ENCODE data around the gene KLHL29. TPM values are rescaled to one million over a fixed set of nuclear protein-coding genes. Genes with fewer than 3 reads are reported as not detected.

Gene KLHL29
- total RNA-seq, 2 experiments from 2014 or later: 0.23 to 0.66 TPM

GRCh38 chr2:23597687-23598086 lies 212.7 kb downstream of the KLHL29 start:
- ChIA-PET CTCF (ENCODE audit: unreplicated experiment) (no interaction called here), POLR2A (interaction anchor here (0.6 kb wide), 1 partner anchor 229 kb away, joined by 6 read pairs; no protein-coding TSS in a partner anchor)
- TF ChIP-seq EZH2phosphoT487 (IDR thresholded peaks at IDR 0.05; ENCODE audit: borderline replicate concordance, low read depth, low read length): no peak
- TF ChIP-seq, protein P1, sequence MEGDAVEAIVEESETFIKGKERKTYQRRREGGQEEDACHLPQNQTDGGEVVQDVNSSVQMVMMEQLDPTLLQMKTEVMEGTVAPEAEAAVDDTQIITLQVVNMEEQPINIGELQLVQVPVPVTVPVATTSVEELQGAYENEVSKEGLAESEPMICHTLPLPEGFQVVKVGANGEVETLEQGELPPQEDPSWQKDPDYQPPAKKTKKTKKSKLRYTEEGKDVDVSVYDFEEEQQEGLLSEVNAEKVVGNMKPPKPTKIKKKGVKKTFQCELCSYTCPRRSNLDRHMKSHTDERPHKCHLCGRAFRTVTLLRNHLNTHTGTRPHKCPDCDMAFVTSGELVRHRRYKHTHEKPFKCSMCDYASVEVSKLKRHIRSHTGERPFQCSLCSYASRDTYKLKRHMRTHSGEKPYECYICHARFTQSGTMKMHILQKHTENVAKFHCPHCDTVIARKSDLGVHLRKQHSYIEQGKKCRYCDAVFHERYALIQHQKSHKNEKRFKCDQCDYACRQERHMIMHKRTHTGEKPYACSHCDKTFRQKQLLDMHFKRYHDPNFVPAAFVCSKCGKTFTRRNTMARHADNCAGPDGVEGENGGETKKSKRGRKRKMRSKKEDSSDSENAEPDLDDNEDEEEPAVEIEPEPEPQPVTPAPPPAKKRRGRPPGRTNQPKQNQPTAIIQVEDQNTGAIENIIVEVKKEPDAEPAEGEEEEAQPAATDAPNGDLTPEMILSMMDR (conservative IDR thresholded peaks at IDR 0.05; ENCODE audit: low read length): no peak
- no peaks in the 10 kb centered on the region for H3K9me2 ChIP-seq (ENCODE audit: insufficient read depth, low read length)
- H4K20me1 ChIP-seq (ENCODE audit: insufficient read depth, low read length): no peaks in the 10 kb centered on the region; the same call in 1 of the 2 replicates
- no peaks in the 10 kb centered on the region for H3K36me3 ChIP-seq (ENCODE audit: insufficient read depth, low read length)
- no peak overlapping the region for H3K4me2 ChIP-seq (ENCODE audit: low read length)
- no peak overlapping the region for H2AFZ ChIP-seq (ENCODE audit: low read length)
- no peak overlapping the region for H3K27ac ChIP-seq (ENCODE audit: low read depth, low read length, poor library complexity, severe bottlenecking)
- H3K4me3 ChIP-seq (ENCODE audit: low read depth, low read length, poor library complexity, severe bottlenecking): no peak overlapping the region
- intact Hi-C loops (cut with micrococcal nuclease; ENCODE audit: unreplicated experiment): no loop called here
- BruUV-seq (replicated peaks): no TSS peak
- no peak for DNase-seq (ENCODE audit: low spot score)
- H3K4me1 ChIP-seq (ENCODE audit: insufficient read depth, low read length, poor library complexity, severe bottlenecking): no peaks in the 10 kb centered on the region
- no peaks in the 10 kb centered on the region for H3K9me3 ChIP-seq (ENCODE audit: low read length)
- no peaks in the 10 kb centered on the region for H3K79me2 ChIP-seq (ENCODE audit: insufficient read depth, low read depth, low read length)

DNA sequence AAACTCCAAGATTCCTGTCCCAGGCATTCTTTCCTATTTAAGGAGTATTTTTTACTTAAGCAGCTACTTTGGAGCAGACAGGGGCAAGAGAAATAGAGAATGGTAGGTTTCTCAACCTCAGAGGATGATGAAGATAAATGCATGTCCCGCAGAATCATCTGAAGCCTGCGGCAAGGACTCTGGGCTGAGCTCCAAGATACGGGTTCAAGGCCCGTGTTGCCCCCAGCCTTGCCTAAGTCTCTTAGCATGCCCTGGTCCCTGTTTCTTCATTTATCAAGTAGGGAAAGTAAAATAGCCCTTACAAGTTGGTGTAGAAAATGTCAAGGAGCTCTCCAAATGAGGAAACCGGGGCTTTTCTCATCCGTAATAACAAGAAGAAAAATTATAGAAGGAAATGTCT lies 214.0 kb downstream of the KLHL29 start:
- H3K4me2 ChIP-seq (ENCODE audit: low read length): no peak overlapping the region
- no peaks in the 10 kb centered on the region for H3K9me2 ChIP-seq (ENCODE audit: insufficient read depth, low read length)
- no peak overlapping the region for H2AFZ ChIP-seq (ENCODE audit: low read length)
- no peaks in the 10 kb centered on the region for H3K79me2 ChIP-seq (ENCODE audit: insufficient read depth, low read depth, low read length)
- BruUV-seq (replicated peaks): no TSS peak
- H3K4me1 ChIP-seq (ENCODE audit: insufficient read depth, low read length, poor library complexity, severe bottlenecking): no peaks in the 10 kb centered on the region
- H3K9me3 ChIP-seq (ENCODE audit: low read length): no peaks in the 10 kb centered on the region
- no peak for TF ChIP-seq EZH2phosphoT487 (IDR thresholded peaks at IDR 0.05; ENCODE audit: borderline replicate concordance, low read depth, low read length)
- TF ChIP-seq, protein P1 (conservative IDR thresholded peaks at IDR 0.05; ENCODE audit: low read length): no peak
- H4K20me1 ChIP-seq (ENCODE audit: insufficient read depth, low read length): no peaks in the 10 kb centered on the region; the same call in 1 of the 2 replicates
- H3K27ac ChIP-seq (ENCODE audit: low read depth, low read length, poor library complexity, severe bottlenecking): no peak overlapping the region
- ChIA-PET CTCF (ENCODE audit: unreplicated experiment) (no interaction called here), POLR2A (no interaction called here)
- H3K36me3 ChIP-seq (ENCODE audit: insufficient read depth, low read length): no peaks in the 10 kb centered on the region
- intact Hi-C loops (cut with micrococcal nuclease; ENCODE audit: unreplicated experiment): no loop called here
- H3K4me3 ChIP-seq (ENCODE audit: low read depth, low read length, poor library complexity, severe bottlenecking): no peak overlapping the region
- DNase-seq (ENCODE audit: low spot score): no peak

- CTCF ChIA-PET (ENCODE audit: unreplicated experiment): no interaction called here
- Histone ChIP-seq H3K27ac (ENCODE audit: low read depth, low read length, poor library complexity, severe bottlenecking) (no peak overlapping the region), H2AFZ (ENCODE audit: low read length) (no peak overlapping the region), H4K20me1 (ENCODE audit: insufficient read depth, low read length) (no peaks in the 10 kb centered on the region; the same call in 1 of the 2 replicates), H3K9me2 (ENCODE audit: insufficient read depth, low read length) (no peaks in the 10 kb centered on the region), H3K4me1 (ENCODE audit: insufficient read depth, low read length, poor library complexity, severe bottlenecking) (no peaks in the 10 kb centered on the region), H3K9me3 (ENCODE audit: low read length) (no peaks in the 10 kb centered on the region), H3K4me3 (ENCODE audit: low read depth, low read length, poor library complexity, severe bottlenecking) (no peak overlapping the region), H3K4me2 (ENCODE audit: low read length) (no peak overlapping the region), H3K36me3 (ENCODE audit: insufficient read depth, low read length) (no peaks in the 10 kb centered on the region), H3K79me2 (ENCODE audit: insufficient read depth, low read depth, low read length) (no peaks in the 10 kb centered on the region)
- DNase-seq (ENCODE audit: low spot score): no peak
- intact Hi-C loops (cut with micrococcal nuclease; ENCODE audit: unreplicated experiment): no loop called here
- POLR2A ChIA-PET: interaction anchor here (0.8 kb wide), 1 partner anchor 88 kb away, joined by 3 read pairs; no protein-coding TSS in a partner anchor
- no TSS peak for BruUV-seq (replicated peaks)
- TF ChIP-seq, protein P1 (conservative IDR thresholded peaks at IDR 0.05; ENCODE audit: low read length): no peak
- TF ChIP-seq EZH2phosphoT487 (IDR thresholded peaks at IDR 0.05; ENCODE audit: borderline replicate concordance, low read depth, low read length): no peak
These were observed 214.7 kb downstream of the KLHL29 start for GRCh38 chr2:23599667-23600066.

Data from OCI-LY7 (cell line).